GM21423 (cell line): Measurements from ENCODE around the gene HIF1AN.

ENCODE experiments used
- ATAC-seq: cut with Tn5 transposase; IDR thresholded peaks from one replicate; pipeline ENCODE4 v1.9.1; 2021; ENCODE audit warnings: mild to moderate bottlenecking, moderate library complexity; ENCODE audit not compliant: unreplicated experiment

Gene HIF1AN

DNA sequence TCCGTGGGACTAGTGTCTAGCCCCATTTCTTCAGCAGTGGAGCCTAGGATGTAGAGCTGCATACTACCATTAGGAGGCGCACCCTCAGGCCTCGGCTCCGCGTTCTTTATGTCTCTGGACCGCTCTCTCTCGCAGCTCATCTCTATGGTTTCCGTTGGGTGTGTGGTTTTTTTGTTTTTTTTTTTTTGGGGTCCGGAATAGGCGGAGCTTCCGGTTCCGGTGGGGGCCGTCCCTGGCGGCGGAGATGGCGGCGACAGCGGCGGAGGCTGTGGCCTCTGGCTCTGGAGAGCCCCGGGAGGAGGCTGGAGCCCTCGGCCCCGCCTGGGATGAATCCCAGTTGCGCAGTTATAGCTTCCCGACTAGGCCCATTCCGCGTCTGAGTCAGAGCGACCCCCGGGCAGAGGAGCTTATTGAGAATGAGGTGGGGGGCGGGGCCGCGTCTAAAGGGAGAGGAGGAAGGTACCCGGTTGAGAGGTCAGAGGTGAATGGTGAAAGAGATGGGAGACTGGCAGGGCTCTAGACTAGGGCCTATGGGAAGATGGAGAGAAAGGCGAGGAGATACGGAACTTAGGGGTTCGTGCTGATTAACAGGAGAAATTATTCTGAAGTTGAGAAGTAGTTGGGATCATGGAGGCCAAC, at the start of gene HIF1AN:
Gene HIF1AN (plus strand): TSS at position 229 of the 639 bp plus-strand sequence. CDS start 16 bp downstream, at position 245.
- peak; percentile 96 for ATAC-seq

DNA sequence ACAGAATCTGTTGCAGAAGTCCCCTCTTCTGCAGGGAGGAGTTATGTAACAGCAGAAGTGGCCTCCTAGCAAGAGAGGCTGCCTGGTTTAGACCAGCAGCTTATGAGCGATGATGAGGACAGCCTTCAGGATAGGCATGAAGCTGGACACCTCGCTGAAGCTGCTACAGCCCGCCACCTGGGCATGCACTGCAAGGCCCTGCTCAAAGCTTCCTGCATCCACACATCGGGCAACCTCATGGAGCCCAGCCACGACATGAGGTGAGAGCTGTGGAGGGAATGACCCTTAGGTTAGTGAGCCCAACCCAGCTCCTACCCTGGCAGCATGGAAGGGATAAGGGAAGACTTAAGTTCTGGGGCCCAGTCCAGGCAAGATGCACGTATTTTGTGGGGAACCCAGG, 48.2 kb upstream of the HIF1AN start:
- ATAC-seq = no peak

- no peak for ATAC-seq
These were observed 46.3 kb upstream of the HIF1AN start for GRCh38 chr10:100489396-100489795.

GRCh38 chr10:100490531-100490930, 45.2 kb upstream of the HIF1AN start:
- no peak for ATAC-seq

DNA sequence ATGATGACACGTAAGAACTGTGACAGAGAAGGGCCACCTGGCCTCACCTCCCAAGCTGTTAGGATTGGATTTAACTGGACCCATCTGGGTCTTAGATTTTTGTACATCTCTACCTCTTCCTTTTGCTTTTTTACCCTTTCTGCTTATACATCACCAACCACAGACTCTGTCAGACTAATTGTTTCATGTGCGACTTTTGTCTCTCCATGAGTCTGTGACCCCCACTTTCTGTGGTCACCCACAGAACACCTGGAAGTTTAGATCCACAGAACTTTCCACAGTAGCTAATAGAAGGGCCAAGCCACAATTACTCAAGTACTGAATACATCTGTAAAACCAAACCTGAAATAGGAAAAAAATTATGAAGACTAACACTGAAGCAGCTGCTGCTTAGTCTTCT, 39.2 kb upstream of the HIF1AN start:
- ATAC-seq = no peak

DNA sequence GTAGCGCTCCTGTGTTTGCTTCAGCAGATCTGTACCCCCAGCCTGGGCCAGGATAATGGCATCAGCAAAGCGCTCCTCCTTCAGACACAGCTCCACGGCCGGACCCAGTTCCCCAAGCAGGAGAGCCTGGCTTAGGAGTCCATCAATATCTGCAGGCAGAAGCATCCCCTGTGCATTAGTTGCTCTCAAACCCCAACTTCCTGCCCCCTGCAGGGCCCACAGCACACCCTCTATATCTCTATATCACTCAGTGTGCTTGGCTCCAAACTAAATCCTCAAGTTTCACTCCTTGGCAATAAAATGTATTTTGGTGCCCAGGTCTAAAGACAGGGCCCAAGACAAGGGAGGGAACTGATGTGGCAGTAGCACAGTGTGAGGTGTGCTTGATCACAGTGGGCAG, 37.7 kb upstream of the HIF1AN start:
- no peak for ATAC-seq

GRCh38 chr10:100501423-100501822, 34.3 kb upstream of the HIF1AN start:
- no peak for ATAC-seq

DNA sequence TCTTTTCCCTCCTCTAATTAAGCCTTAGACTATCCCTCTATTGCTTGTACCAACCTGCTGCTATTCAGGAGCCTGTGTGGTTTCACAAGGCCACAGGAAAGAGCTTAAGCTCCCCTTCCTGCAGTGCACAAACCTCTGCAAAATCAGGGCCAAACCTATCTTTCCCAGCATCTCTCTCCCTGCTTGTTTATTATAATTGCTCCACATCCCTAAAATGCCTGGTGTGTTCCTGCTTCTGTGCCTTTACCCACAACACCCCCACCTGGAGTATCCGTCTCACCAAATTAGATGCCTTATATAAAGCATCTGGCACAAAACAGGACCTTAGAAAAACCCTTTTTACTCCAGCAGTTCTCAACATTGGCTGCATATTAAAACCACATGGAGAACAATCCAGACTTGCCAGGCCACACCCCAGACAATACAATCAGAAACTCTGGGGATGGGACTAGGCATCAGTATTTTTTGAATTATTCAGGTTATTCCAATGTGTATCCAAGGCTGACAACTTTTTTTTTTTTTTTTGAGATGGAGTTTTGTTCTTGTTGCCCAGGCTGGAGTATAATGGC, 32.7 kb upstream of the HIF1AN start:
- ATAC-seq = no peak

- no peak for ATAC-seq
These were observed 31.6 kb upstream of the HIF1AN start for GRCh38 chr10:100504096-100504495.

GRCh38 chr10:100505164-100505563, 30.6 kb upstream of the HIF1AN start:
- no peak for ATAC-seq

- no peak for ATAC-seq
These were observed 29.0 kb upstream of the HIF1AN start for GRCh38 chr10:100506596-100507356.

- no peak for ATAC-seq
These were observed 28.4 kb upstream of the HIF1AN start for GRCh38 chr10:100507357-100507732.

GRCh38 chr10:100508266-100508665, 27.5 kb upstream of the HIF1AN start:
- ATAC-seq = no peak

GRCh38 chr10:100508691-100509150, 27.0 kb upstream of the HIF1AN start:
- ATAC-seq = no peak

GRCh38 chr10:100509241-100509840, 26.4 kb upstream of the HIF1AN start:
- ATAC-seq = no peak

DNA sequence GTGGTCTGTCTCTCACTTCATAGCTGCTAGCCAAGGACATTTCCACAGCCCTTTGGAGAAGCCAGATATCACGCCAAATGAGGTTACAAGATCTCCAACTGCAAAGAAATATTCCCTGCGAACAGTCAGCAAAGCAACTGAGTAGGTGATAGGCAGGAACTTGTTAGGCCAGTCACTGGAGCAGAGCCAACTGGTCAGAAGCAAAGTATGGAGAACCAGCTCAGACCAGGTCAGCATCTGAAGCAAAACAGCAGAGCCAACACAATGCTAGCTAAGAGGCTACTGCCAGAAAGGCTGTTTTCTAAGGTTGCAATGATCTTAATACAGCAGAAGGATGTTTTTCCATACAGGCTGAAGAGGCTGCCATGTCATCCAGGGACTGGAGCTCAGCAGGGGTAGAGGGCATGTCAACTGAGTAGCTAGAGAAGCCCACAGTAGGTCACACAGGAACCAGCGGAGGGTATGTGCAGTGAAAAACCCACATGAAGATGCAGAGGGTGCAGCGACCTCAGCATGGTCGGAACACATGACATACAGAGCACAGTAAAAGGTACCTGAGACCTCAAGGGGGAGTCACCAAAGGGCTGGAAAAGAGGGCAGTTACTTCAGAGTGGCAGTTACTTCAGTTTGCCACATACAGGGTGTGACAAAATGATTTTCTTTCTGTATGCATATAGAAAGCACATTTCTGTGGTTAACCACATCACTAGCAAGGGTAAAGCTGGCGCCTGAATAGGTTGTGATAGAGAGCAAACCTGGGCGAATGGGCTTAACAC, 25.0 kb upstream of the HIF1AN start:
- ATAC-seq = no peak

- no peak for ATAC-seq
These were observed 20.1 kb upstream of the HIF1AN start for GRCh38 chr10:100515612-100516011.

GRCh38 chr10:100516847-100517246, 18.9 kb upstream of the HIF1AN start:
- no peak for ATAC-seq

GRCh38 chr10:100518761-100519241, 16.9 kb upstream of the HIF1AN start:
- no peak for ATAC-seq

DNA sequence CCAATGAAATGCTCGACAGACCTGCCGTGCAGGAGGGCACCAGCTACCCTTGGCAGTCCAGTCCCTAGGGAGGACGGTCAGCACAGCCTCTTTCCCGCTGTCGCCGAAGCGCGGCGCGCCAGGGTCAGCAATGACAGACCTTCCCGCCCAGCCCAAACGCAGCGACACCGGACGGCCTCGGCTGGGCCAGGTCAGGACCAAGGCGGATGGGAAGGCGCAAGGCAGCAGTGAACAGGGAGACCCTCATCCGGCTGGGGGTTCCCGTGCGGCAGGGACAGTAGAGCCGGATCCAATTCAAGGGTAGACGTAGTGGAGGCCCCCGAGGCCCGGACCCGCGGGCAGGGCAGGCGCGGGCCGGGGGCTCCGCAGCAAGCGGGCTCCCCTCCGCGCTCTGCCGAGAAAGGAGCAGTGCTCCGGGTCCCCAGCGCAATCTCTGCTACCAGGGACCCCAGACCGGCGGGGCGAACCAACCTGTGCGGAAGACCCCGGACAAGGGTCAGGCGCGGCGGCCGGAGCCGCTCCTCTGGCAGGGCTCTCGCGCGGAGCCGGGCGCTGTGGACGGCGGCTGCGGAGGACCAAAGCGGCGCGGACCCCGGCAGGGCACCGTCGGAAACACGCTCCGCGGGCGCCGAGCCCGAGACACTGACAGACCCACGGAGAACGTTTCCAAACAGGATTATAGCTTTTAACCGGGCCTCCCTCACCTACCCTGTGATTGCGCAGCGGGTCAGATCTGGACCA, 16.3 kb upstream of the HIF1AN start, which contains the start of gene SEC31B:
Gene SEC31B (minus strand): TSS at position 551 of the 741 bp plus-strand sequence. CDS start 2,909 bp downstream, outside the sequence.
- ATAC-seq = no peak
